AG09319 (cell line): ENCODE measurements around the gene SULT6B1.

Experiments
- DNase-seq: peaks from one replicate; pipeline ENCODE4 v3.0.0-alpha.2; 2010; ENCODE audit warnings: low read depth; ENCODE audit errors: extremely low read depth
- CTCF ChIP-seq: IDR thresholded peaks from 2 replicates; pipeline ENCODE4 v1.5.1; 2011; ENCODE audit warnings: low read depth, mild to moderate bottlenecking, inconsistent platforms, low read length, moderate library complexity

The SULT6B1 gene

DNA sequence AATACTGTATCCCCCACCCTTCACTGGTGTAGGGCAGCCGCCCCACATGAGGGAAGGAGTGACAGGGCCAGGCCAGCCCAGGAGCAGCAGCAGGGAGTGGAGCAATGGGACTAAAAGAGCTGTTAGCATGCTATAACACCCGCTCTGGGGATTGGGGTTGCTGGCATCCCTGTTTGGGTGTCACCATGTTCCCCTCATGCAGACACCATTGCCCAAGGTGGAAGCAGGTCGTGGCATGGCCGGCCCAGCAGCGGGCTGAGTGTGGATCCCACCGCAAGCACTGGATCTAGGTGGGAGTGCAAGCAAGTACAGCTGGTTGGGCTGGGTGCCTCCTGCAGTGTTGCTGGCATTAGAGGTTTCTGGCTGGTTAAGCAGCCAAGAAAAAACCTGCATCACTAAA, 3.3 kb upstream of the SULT6B1 start:
- no peak for DNase-seq
- TF ChIP-seq CTCF: no peak

- DNase-seq: no peak
- no peak for TF ChIP-seq CTCF
These were observed 2.8 kb upstream of the SULT6B1 start for GRCh38 chr2:37191253-37191652.

DNA sequence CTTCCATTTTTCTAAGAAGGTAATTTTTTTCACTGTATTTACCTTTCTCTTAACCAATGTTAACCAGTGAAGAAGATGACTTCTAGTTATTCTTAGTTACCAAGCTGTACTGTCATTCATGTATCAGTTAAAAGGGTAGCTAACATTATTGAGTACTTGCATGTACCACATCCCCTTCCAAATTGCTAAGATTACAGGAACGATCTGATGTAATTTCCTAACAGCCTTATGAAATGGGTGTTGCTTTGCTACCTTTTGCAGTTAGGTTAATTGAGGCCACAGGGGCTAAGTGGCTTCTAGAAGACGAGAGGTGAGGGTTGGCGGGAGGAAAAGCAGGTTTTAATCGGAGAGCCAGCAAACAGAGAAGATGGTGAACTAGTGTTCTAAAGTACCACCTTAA, 1.8 kb upstream of the SULT6B1 start:
- no peak for DNase-seq
- TF ChIP-seq CTCF: no peak

DNA sequence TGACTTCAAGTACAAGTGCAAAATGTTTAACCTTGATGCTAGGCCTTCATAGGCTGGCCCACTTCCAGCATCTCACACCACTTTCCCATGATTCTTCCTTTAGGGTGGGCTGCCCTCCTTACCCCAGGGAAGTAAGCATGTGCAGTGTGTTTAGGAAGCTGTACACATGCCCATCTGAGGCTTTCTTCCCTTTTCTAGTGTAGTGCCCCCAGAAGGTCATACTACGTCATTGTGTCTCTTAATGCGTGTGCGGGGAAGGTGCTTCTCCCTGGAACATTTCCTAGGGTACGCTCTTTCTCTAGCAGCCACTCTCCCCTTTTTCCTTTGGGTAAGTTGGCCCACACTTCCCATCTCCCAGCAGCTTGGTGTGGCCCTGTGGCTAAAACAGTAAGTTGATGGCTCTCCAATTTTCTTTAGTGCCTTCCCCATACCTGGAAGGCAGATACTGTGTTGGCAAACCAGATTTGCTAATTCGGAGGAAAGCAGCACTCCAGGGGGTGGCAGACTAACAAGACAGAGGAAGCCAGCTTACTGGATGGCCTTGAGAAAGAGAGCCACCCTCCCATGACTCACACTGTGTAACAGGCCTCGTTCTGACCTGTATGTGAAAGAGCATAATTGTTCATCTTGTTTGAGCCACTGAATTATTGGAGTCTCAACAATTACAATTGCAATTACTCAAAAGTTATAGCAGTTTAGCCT, 1.1 kb upstream of the SULT6B1 start:
- DNase-seq: peak; percentile 53
- TF ChIP-seq CTCF: no peak

DNA sequence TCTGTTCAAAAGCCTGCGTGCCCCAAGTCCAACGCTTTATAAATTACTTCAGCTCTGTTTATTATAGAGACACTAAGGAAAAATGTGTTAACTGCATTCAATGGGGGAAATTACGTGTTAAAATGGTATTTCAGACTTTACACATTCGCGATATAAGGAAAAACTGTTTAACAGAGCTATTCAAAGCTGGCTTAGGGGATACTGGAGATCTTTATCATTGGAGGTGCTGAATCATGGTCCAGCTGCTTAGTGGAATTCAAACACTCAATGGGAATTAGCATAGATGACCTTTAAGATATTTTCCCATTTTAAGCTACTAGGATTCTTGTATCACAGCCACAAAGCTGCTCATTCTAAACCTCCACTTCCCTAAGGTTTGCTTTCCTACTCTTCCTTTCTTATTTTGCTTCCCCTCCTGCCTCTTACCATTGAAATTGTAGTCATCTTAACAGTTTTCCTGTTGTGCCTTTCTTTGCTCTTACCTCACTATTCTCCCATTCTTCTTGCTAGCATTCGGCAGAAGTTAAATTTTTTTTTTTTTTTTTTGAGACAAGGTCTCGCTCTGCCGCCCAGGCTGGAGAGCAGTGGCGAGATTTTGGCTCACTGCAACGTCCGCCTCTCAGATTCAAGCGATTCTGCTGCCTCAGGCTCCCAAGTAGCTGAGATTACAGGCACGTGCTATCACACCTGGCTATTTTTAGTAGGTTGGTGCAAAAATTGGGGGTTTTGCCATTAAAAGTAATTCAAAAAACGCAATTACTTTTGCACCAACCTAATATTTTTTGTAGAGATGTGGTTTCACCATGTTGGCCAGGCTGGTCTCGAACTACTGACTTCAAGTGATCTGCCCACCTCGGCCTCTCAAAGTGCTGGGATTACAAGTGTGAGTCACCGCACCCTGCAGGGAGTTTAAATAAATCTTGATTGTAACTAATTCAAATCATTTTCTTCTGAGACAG, 6.5 kb downstream of the SULT6B1 start:
- no peak for TF ChIP-seq CTCF
- no peak for DNase-seq

GRCh38 chr2:37180640-37181039, 7.8 kb downstream of the SULT6B1 start:
- DNase-seq: no peak
- no peak for TF ChIP-seq CTCF
